OCI-LY3 (cell line): ENCODE data around the gene TMBIM6.
A peak's percentile ranks its signal among the peaks of the same experiment; 100 is the strongest.

Experiments
- H2AFZ ChIP-seq: fragments of 200-600, 300-600 bp; shearing (Covaris generic); 2 replicates; pipeline ENCODE4 v1.6.0; 2014; ENCODE audit warnings: antibody characterized with exemption, low read depth, low read length
- H3K27ac ChIP-seq: fragments of 200-600, 300-600 bp; sonication (generic); 2 replicates; pipeline ENCODE4 v1.5.1; 2014; ENCODE audit warnings: mild to moderate bottlenecking, low read length, moderate library complexity, mixed read lengths
- H3K27me3 ChIP-seq: fragments of 200-600, 300-600 bp; sonication (generic); 2 replicates; pipeline ENCODE4 v1.6.1; 2014; ENCODE audit warnings: low read depth, low read length, mixed read lengths
- H3K36me3 ChIP-seq: fragments of 200-600, 300-600 bp; sonication (generic); replicated peaks from 2 replicates; pipeline ENCODE3; 2014; ENCODE audit warnings: low read depth, low read length, mixed read lengths
- H3K4me1 ChIP-seq: fragments of 300-600, 200-600 bp; sonication (generic); 2 replicates; pipeline ENCODE4 v1.6.1; 2014; ENCODE audit warnings: low read length, mixed read lengths
- H3K4me2 ChIP-seq: fragments of 200-600, 300-600 bp; sonication (generic); 2 replicates; pipeline ENCODE4 v1.6.1; 2014; ENCODE audit warnings: low read length, mixed read lengths
- H3K4me3 ChIP-seq: fragments of 300-600, 200-600 bp; sonication (generic); 2 replicates; pipeline ENCODE4 v1.5.1; 2014; ENCODE audit warnings: antibody characterized with exemption, mild to moderate bottlenecking, low read length, moderate library complexity
- H3K79me2 ChIP-seq: fragments of 300-600, 200-600 bp; shearing (Covaris generic); 2 replicates; pipeline ENCODE4 v1.6.1; 2014; ENCODE audit warnings: mild to moderate bottlenecking, low read length, mixed read lengths
- H3K9ac ChIP-seq: fragments of 300-600, 200-600 bp; shearing (Covaris generic); 2 replicates; pipeline ENCODE4 v1.6.0; 2014; ENCODE audit warnings: mild to moderate bottlenecking, low read length, moderate library complexity
- H3K9me3 ChIP-seq: fragments of 200-600, 300-600 bp; shearing (Covaris generic); 2 replicates; pipeline ENCODE4 v1.6.1; 2014; ENCODE audit warnings: low read length, mixed read lengths; ENCODE audit not compliant: insufficient read depth
- H4K20me1 ChIP-seq: fragments of 200-600, 300-600 bp; sonication (generic); 2 replicates; pipeline ENCODE4 v1.6.1; 2016; ENCODE audit warnings: low read length, mixed read lengths; ENCODE audit not compliant: insufficient read depth
- EZH2phosphoT487 ChIP-seq: fragments of 200-600 bp; shearing (Covaris generic); IDR thresholded peaks from 2 replicates; pipeline ENCODE4 v1.6.1; 2018; ENCODE audit warnings: antibody characterized with exemption, mixed run types, low read depth
- TF ChIP-seq, protein P1 (sequence below): fragments of 200-600, 300-600 bp; sonication (generic); IDR thresholded peaks from 2 replicates; pipeline ENCODE4 v1.5.1; 2014; ENCODE audit warnings: antibody characterized with exemption, low read length, low read depth

TMBIM6 gene, protein sequence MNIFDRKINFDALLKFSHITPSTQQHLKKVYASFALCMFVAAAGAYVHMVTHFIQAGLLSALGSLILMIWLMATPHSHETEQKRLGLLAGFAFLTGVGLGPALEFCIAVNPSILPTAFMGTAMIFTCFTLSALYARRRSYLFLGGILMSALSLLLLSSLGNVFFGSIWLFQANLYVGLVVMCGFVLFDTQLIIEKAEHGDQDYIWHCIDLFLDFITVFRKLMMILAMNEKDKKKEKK

DNA sequence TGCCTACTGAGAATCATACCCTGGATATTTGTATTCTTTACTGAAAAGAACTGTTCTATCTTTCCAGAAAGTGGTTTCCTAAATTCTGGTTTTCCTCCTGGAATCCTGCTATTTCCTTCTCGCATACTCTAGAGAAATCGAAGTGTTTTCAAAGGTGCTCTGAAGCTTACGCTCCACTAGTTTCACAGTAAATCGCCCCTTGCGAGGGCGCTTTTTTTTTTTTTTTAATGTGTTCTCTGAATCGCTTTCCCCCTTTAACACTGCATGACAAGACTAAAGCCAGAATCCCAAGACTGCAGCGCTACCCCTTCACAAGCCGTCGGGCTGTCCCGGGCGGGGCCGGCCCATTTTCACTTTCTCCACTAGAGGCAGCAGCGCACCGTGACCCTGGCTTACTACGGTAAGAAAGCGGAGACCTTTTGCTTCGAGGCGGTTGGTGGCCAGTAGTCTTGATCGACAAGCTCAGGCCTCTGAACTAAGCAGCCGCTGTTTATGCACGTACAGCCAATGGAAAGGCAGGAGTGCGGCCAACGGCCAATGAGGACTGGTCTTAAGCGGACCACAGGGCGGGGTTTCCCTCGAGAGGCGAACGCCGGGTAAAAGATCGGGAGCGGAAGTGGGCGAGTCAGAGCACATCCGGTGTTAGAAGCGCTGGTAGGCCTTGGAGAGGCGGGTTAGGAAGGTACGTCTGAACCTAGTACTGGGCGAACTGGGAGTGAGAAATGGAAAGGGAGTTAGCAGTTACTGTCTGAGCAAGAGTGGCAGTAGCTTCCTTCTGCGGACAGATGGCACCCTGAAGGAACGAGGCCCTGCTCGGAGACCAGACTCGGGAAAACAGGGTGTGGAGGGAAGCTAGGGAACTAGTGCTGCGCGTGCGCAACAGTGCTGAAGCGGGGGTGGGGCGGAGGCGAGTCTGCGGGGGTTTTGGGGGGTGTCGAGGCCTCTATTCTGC is at the start of gene TMBIM6:
Gene TMBIM6, plus strand, starts transcription at position 628 of the 952 bp plus-strand sequence. CDS start 10,937 bp downstream, outside the sequence.
- peaks cover 16% of the 10 kb centered on the region for H3K4me1 ChIP-seq

DNA sequence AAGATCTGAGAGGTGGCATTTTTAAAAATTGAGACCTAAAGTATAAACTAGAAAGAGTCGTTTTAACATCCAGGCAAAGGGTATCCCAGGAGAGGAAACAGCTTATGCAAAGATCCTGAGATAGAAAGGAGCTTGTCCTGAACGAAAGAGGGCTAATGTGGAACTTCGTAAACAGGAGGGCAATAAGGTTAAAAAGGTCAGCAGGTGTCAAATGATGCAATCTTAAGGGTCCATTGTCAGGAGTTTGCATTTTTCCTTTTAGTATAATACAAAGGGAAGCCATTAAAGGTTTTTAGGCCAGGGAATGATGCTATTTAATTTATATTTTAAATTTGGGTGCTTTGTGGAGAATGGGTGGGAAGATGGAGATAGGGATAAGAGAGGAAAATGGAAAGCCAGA is 48.5 kb upstream of the TMBIM6 start:
- Histone ChIP-seq H3K4me3 (no peak overlapping the region), H3K79me2 (peaks cover 97% of the 10 kb centered on the region), H3K36me3 (peaks cover 15% of the 10 kb centered on the region)

More for the DNA sequence above, at the start of gene TMBIM6:
- Histone ChIP-seq H3K4me2 (peak within 1 kb of the TSS; percentile 89), H4K20me1 (peaks cover 43% of the 10 kb centered on the region), H3K27me3 (no peaks in the 10 kb centered on the region), H3K4me3 (peak within 1 kb of the TSS; percentile 90), H3K9me3 (no peaks in the 10 kb centered on the region), H2AFZ (peak within 1 kb of the TSS; percentile 97), H3K27ac (peak within 1 kb of the TSS; percentile 87), H3K79me2 (peaks cover 48% of the 10 kb centered on the region), H3K36me3 (peaks cover 16% of the 10 kb centered on the region), H3K9ac (peak within 1 kb of the TSS; percentile 90)
- TF ChIP-seq, protein P1, sequence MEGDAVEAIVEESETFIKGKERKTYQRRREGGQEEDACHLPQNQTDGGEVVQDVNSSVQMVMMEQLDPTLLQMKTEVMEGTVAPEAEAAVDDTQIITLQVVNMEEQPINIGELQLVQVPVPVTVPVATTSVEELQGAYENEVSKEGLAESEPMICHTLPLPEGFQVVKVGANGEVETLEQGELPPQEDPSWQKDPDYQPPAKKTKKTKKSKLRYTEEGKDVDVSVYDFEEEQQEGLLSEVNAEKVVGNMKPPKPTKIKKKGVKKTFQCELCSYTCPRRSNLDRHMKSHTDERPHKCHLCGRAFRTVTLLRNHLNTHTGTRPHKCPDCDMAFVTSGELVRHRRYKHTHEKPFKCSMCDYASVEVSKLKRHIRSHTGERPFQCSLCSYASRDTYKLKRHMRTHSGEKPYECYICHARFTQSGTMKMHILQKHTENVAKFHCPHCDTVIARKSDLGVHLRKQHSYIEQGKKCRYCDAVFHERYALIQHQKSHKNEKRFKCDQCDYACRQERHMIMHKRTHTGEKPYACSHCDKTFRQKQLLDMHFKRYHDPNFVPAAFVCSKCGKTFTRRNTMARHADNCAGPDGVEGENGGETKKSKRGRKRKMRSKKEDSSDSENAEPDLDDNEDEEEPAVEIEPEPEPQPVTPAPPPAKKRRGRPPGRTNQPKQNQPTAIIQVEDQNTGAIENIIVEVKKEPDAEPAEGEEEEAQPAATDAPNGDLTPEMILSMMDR: peak; percentile 89
- TF ChIP-seq EZH2phosphoT487: no peak

GRCh38 chr12:49693931-49694444 is 47.4 kb upstream of the TMBIM6 start:
- peaks cover 97% of the 10 kb centered on the region for H3K79me2 ChIP-seq
- peaks cover 56% of the 10 kb centered on the region for H3K4me1 ChIP-seq
- no peaks in the 10 kb centered on the region for H3K9me3 ChIP-seq
- no peak overlapping the region for H3K4me3 ChIP-seq
- no peak overlapping the region for H3K9ac ChIP-seq
- TF ChIP-seq EZH2phosphoT487: no peak
- TF ChIP-seq, protein P1: no peak
- no peak overlapping the region for H2AFZ ChIP-seq
- peaks cover 49% of the 10 kb centered on the region for H4K20me1 ChIP-seq
- peaks cover 8% of the 10 kb centered on the region for H3K36me3 ChIP-seq
- H3K27me3 ChIP-seq: no peaks in the 10 kb centered on the region
- H3K4me2 ChIP-seq: no peak overlapping the region
- no peak overlapping the region for H3K27ac ChIP-seq

More for the DNA sequence above, 48.5 kb upstream of the TMBIM6 start:
- TF ChIP-seq, protein P1: no peak
- no peak for TF ChIP-seq EZH2phosphoT487
- no peak overlapping the region for H3K27ac ChIP-seq
- no peak overlapping the region for H3K9ac ChIP-seq
- H3K9me3 ChIP-seq: no peaks in the 10 kb centered on the region
- H3K4me2 ChIP-seq: no peak overlapping the region
- peaks cover 48% of the 10 kb centered on the region for H4K20me1 ChIP-seq
- H3K27me3 ChIP-seq: no peaks in the 10 kb centered on the region
- no peak overlapping the region for H2AFZ ChIP-seq
- peaks cover 56% of the 10 kb centered on the region for H3K4me1 ChIP-seq

GRCh38 chr12:49696723-49697122 is 44.6 kb upstream of the TMBIM6 start:
- H3K79me2 ChIP-seq: peaks cover 96% of the 10 kb centered on the region
- no peaks in the 10 kb centered on the region for H3K9me3 ChIP-seq
- H3K27ac ChIP-seq: no peak overlapping the region
- no peak overlapping the region for H3K4me2 ChIP-seq
- no peak for TF ChIP-seq EZH2phosphoT487
- TF ChIP-seq, protein P1: no peak
- H3K36me3 ChIP-seq: peaks cover 14% of the 10 kb centered on the region
- H2AFZ ChIP-seq: no peak overlapping the region
- H4K20me1 ChIP-seq: peaks cover 32% of the 10 kb centered on the region
- no peak overlapping the region for H3K4me3 ChIP-seq
- H3K9ac ChIP-seq: no peak overlapping the region
- H3K27me3 ChIP-seq: no peaks in the 10 kb centered on the region
- peaks cover 53% of the 10 kb centered on the region for H3K4me1 ChIP-seq
